ENCODE results near the gene HINT2.

DNA sequence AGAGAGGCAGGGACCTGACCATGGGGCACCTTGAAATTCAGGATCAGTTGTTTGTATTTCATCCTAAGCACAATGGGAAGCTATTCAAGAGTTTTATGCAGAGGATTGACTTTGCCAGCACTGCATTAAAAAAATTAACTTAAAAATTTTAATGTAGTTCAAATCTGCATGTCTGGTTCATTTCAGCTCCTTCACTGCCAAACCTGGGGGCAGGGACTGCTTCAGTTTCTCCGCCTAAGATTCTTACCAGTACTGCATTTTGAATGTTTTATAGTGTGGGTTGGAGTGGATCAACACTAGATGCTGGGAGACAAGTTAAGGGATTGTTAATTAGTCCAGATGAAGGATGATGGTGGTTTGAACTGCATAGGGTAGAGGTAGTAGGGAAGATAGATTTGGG is 45.1 kb downstream of the HINT2 start:
- TF ChIP-seq FOXA1 (IDR thresholded peaks at IDR 0.05) (no peak), SUZ12 (IDR thresholded peaks at IDR 0.05) (no peak), TARDBP (IDR thresholded peaks at IDR 0.05) (no peak), FOXM1 (IDR thresholded peaks at IDR 0.05; ENCODE audit: borderline replicate concordance) (no peak), HDGF (IDR thresholded peaks at IDR 0.05; ENCODE audit: borderline replicate concordance) (no peak), BHLHE40 (IDR thresholded peaks at IDR 0.05; ENCODE audit: borderline replicate concordance) (no peak)
